ENCODE data around the gene PIGK. TPM values are rescaled to one million over a fixed set of nuclear protein-coding genes. Genes with fewer than 3 reads are reported as not detected.

PIGK gene
- polyA plus RNA-seq, result 10 to 100 TPM; 54.1 to 74.8 (median 55.1) TPM

- Mint-ChIP-seq H3K27me3 (ENCODE audit: low read depth in 3 of 3) (peaks cover 9 to 13% (median 10%) of the 10 kb centered on the region in 3 donors), H3K4me3 (peak within 1 kb of the TSS; percentile 94 to 98 (median 96)), H3K9me3 (no peaks in the 10 kb centered on the region), H3K27ac (peak within 1 kb of the TSS; percentile 89 to 96 (median 94)), H3K4me1 (peaks cover 36 to 55% of the 10 kb centered on the region in 2 donors), H3K36me3 (peaks cover 4 to 16% (median 15%) of the 10 kb centered on the region in 3 donors)
- peak; percentile 87 for DNase-seq
Measured at GRCh38 chr1:77219166-77219887, at the start of gene PIGK. TSS of gene PIGK (minus strand) at chr1:77219430. CDS start at chr1:77219402, 28 bp downstream.

GRCh38 chr1:77267035-77267434 is 47.8 kb upstream of the PIGK start:
- peaks cover 0 to 2% (median 0%) of the 10 kb centered on the region in 6 donors for H3K9me3 Mint-ChIP-seq
- peaks cover 0 to 7% (median 2%) of the 10 kb centered on the region in 3 donors for H3K27me3 Mint-ChIP-seq (ENCODE audit: low read depth in 3 of 3)
- H3K36me3 Mint-ChIP-seq, result peaks cover 0 to 5% (median 3%) of the 10 kb centered on the region in 3 donors
- peaks cover 3 to 7% of the 10 kb centered on the region in 2 donors for H3K4me1 Mint-ChIP-seq
- no peak overlapping the region for H3K4me3 Mint-ChIP-seq
- no peak overlapping the region for H3K27ac Mint-ChIP-seq
- no peak for DNase-seq

GRCh38 chr1:77265180-77265579 is 46.0 kb upstream of the PIGK start:
- peaks cover 0 to 2% (median 0%) of the 10 kb centered on the region in 6 donors for H3K9me3 Mint-ChIP-seq
- no peak overlapping the region for H3K27ac Mint-ChIP-seq
- H3K36me3 Mint-ChIP-seq, result peaks cover 0 to 5% (median 3%) of the 10 kb centered on the region in 3 donors
- H3K4me3 Mint-ChIP-seq, result no peak overlapping the region
- peaks cover 0 to 5% (median 2%) of the 10 kb centered on the region in 3 donors for H3K27me3 Mint-ChIP-seq (ENCODE audit: low read depth in 3 of 3)
- DNase-seq, result no peak
- peaks cover 3 to 7% of the 10 kb centered on the region in 2 donors for H3K4me1 Mint-ChIP-seq

- H3K4me3 Mint-ChIP-seq, result no peak overlapping the region
- H3K36me3 Mint-ChIP-seq, result peaks cover 0 to 5% (median 3%) of the 10 kb centered on the region in 3 donors
- H3K27me3 Mint-ChIP-seq (ENCODE audit: low read depth in 3 of 3), result peaks cover 0 to 8% (median 0%) of the 10 kb centered on the region in 3 donors
- DNase-seq, result no peak
- peaks cover 0 to 2% (median 0%) of the 10 kb centered on the region in 6 donors for H3K9me3 Mint-ChIP-seq
- no peak overlapping the region for H3K27ac Mint-ChIP-seq
- H3K4me1 Mint-ChIP-seq, result peaks cover 3 to 7% of the 10 kb centered on the region in 2 donors
Measured at GRCh38 chr1:77263708-77264107, 44.5 kb upstream of the PIGK start.

- Mint-ChIP-seq H3K4me3 (no peak overlapping the region), H3K27ac (no peak overlapping the region), H3K4me1 (peaks cover 0 to 11% of the 10 kb centered on the region in 2 donors), H3K36me3 (peaks cover 25 to 45% (median 26%) of the 10 kb centered on the region in 3 donors), H3K27me3 (ENCODE audit: low read depth in 3 of 3) (peaks cover 0 to 3% (median 3%) of the 10 kb centered on the region in 3 donors), H3K9me3 (peaks cover 25 to 80% (median 50%) of the 10 kb centered on the region in 6 donors)
- DNase-seq, result no peak
Measured at GRCh38 chr1:77253211-77253610, 34.0 kb upstream of the PIGK start.

GRCh38 chr1:77250126-77250525 is 30.9 kb upstream of the PIGK start:
- Mint-ChIP-seq H3K4me3 (no peak overlapping the region), H3K4me1 (peaks cover 0 to 11% of the 10 kb centered on the region in 2 donors), H3K27ac (no peak overlapping the region), H3K36me3 (peaks cover 27 to 49% (median 42%) of the 10 kb centered on the region in 3 donors), H3K9me3 (peaks cover 24 to 81% (median 55%) of the 10 kb centered on the region in 6 donors), H3K27me3 (ENCODE audit: low read depth in 3 of 3) (peaks cover 0 to 5% (median 3%) of the 10 kb centered on the region in 3 donors)
- DNase-seq, result no peak

GRCh38 chr1:77245830-77246229 is 26.6 kb upstream of the PIGK start:
- no peak overlapping the region for H3K27ac Mint-ChIP-seq
- peaks cover 0 to 11% of the 10 kb centered on the region in 2 donors for H3K4me1 Mint-ChIP-seq
- H3K27me3 Mint-ChIP-seq (ENCODE audit: low read depth in 3 of 3), result peaks cover 0 to 7% (median 1%) of the 10 kb centered on the region in 3 donors
- no peak overlapping the region for H3K4me3 Mint-ChIP-seq
- H3K36me3 Mint-ChIP-seq, result peaks cover 28 to 50% (median 42%) of the 10 kb centered on the region in 3 donors
- peaks cover 11 to 41% (median 32%) of the 10 kb centered on the region in 6 donors for H3K9me3 Mint-ChIP-seq
- DNase-seq, result no peak

- no peak for DNase-seq
- H3K36me3 Mint-ChIP-seq, result peaks cover 3 to 9% (median 8%) of the 10 kb centered on the region in 3 donors
- H3K4me1 Mint-ChIP-seq, result no peaks in the 10 kb centered on the region
- no peak overlapping the region for H3K4me3 Mint-ChIP-seq
- H3K27me3 Mint-ChIP-seq (ENCODE audit: low read depth in 3 of 3), result peaks cover 0 to 9% (median 3%) of the 10 kb centered on the region in 3 donors
- H3K9me3 Mint-ChIP-seq, result peaks cover 0 to 7% (median 0%) of the 10 kb centered on the region in 6 donors
- H3K27ac Mint-ChIP-seq, result no peak overlapping the region
Measured at GRCh38 chr1:77239311-77239710, 20.1 kb upstream of the PIGK start.

GRCh38 chr1:77238462-77238861 is 19.2 kb upstream of the PIGK start:
- DNase-seq, result no peak
- Mint-ChIP-seq H3K27me3 (ENCODE audit: low read depth in 3 of 3) (peaks cover 0 to 9% (median 3%) of the 10 kb centered on the region in 3 donors), H3K4me3 (no peak overlapping the region), H3K36me3 (peaks cover 3 to 8% (median 7%) of the 10 kb centered on the region in 3 donors), H3K9me3 (peaks cover 0 to 7% (median 0%) of the 10 kb centered on the region in 6 donors), H3K4me1 (no peaks in the 10 kb centered on the region), H3K27ac (no peak overlapping the region)

- H3K27me3 Mint-ChIP-seq (ENCODE audit: low read depth in 3 of 3), result peaks cover 0 to 6% (median 3%) of the 10 kb centered on the region in 3 donors
- H3K9me3 Mint-ChIP-seq, result peaks cover 0 to 3% (median 0%) of the 10 kb centered on the region in 6 donors
- peaks cover 0 to 3% (median 0%) of the 10 kb centered on the region in 3 donors for H3K36me3 Mint-ChIP-seq
- H3K4me3 Mint-ChIP-seq, result no peak overlapping the region
- H3K27ac Mint-ChIP-seq, result no peak overlapping the region
- no peaks in the 10 kb centered on the region for H3K4me1 Mint-ChIP-seq
- no peak for DNase-seq
Measured at GRCh38 chr1:77234943-77235342, 15.7 kb upstream of the PIGK start.

GRCh38 chr1:77234096-77234495 is 14.9 kb upstream of the PIGK start:
- H3K36me3 Mint-ChIP-seq, result peaks cover 0 to 3% (median 0%) of the 10 kb centered on the region in 3 donors

GRCh38 chr1:77232829-77233228 is 13.6 kb upstream of the PIGK start:
- H3K4me1 Mint-ChIP-seq, result no peaks in the 10 kb centered on the region
- H3K27me3 Mint-ChIP-seq (ENCODE audit: low read depth in 3 of 3), result peaks cover 0 to 8% (median 5%) of the 10 kb centered on the region in 3 donors
- DNase-seq, result no peak
- H3K9me3 Mint-ChIP-seq, result peaks cover 0 to 3% (median 0%) of the 10 kb centered on the region in 6 donors
- peaks cover 0 to 3% (median 0%) of the 10 kb centered on the region in 3 donors for H3K36me3 Mint-ChIP-seq
- H3K27ac Mint-ChIP-seq, result no peak overlapping the region
- H3K4me3 Mint-ChIP-seq, result no peak overlapping the region

More at GRCh38 chr1:77234096-77234495, 14.9 kb upstream of the PIGK start:
- Mint-ChIP-seq H3K27me3 (ENCODE audit: low read depth in 3 of 3) (peaks cover 0 to 8% (median 3%) of the 10 kb centered on the region in 3 donors), H3K4me1 (no peaks in the 10 kb centered on the region), H3K9me3 (peaks cover 0 to 3% (median 0%) of the 10 kb centered on the region in 6 donors), H3K4me3 (no peak overlapping the region), H3K27ac (no peak overlapping the region)
- no peak for DNase-seq

- H3K9me3 Mint-ChIP-seq, result peaks cover 0 to 3% (median 0%) of the 10 kb centered on the region in 6 donors
- H3K27ac Mint-ChIP-seq, result no peak overlapping the region
- DNase-seq, result no peak
Measured at GRCh38 chr1:77230051-77230450, 10.8 kb upstream of the PIGK start.

GRCh38 chr1:77228836-77229235 is 9.6 kb upstream of the PIGK start:
- Mint-ChIP-seq H3K27ac (no peak overlapping the region), H3K4me1 (no peaks in the 10 kb centered on the region), H3K27me3 (ENCODE audit: low read depth in 3 of 3) (peaks cover 0 to 2% (median 2%) of the 10 kb centered on the region in 3 donors), H3K9me3 (peaks cover 0 to 3% (median 0%) of the 10 kb centered on the region in 6 donors), H3K4me3 (no peak overlapping the region), H3K36me3 (peaks cover 7 to 9% (median 8%) of the 10 kb centered on the region in 3 donors)
- no peak for DNase-seq

More at GRCh38 chr1:77230051-77230450, 10.8 kb upstream of the PIGK start:
- H3K27me3 Mint-ChIP-seq (ENCODE audit: low read depth in 3 of 3), result peaks cover 0 to 4% (median 2%) of the 10 kb centered on the region in 3 donors
- H3K36me3 Mint-ChIP-seq, result peaks cover 5 to 7% (median 6%) of the 10 kb centered on the region in 3 donors
- H3K4me3 Mint-ChIP-seq, result no peak overlapping the region
- no peaks in the 10 kb centered on the region for H3K4me1 Mint-ChIP-seq
